NCI-H146 treated with DMSO at 0.1 percent for 48 hours (cell line): Measurements from ENCODE around the gene CELSR1.

Experiments used
- DNase-seq: peaks from one replicate; lab custom pipeline; 2025; ENCODE audit not compliant: unreplicated experiment; lab: John Stamatoyannopoulos, UW

CELSR1 gene

GRCh38 chr22:46382524-46382923 lies 154.9 kb downstream of the CELSR1 start:
- DNase-seq = no peak

DNA sequence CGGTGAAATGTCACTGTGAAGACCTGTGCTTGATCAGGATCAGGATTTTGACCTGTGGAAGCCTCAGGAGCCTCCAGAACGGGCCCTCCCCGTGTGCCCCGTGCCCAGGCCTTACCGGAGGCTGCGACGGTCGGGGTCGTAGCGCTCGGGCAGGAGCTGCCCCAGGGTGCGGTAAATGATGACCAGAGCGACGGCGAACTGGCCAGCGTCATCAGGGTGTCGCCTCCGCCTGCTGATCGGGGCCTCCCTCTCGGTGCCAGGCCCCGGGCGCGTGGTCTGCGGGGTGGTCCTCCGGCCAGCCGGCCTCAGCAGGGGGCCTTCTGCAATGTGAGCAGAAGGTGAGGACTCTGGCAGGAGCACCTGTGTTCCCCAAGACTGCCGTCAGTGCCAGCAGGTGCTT lies 155.7 kb downstream of the CELSR1 start:
- no peak for DNase-seq

DNA sequence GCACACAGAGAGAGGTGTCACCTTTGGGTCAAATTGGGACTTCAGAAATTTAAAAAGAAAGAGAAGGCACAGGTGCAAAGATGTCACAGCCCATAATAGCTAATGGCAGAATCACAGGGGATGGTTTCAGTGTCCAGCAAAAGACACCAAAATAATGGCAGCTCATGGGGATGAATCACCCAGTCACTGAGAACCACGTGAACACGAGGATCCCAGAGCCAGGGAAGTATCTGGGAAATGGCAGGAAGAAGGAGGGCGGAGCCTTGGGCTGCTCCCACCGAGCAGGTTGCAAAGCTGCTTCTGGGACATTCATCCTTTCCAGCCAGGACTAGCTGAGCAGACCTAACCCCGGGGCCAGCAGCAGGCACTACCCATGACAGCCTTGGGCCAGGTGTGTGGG lies 156.3 kb downstream of the CELSR1 start:
- DNase-seq = no peak

- no peak for DNase-seq
Measured at GRCh38 chr22:46380581-46380980, 156.8 kb downstream of the CELSR1 start.

DNA sequence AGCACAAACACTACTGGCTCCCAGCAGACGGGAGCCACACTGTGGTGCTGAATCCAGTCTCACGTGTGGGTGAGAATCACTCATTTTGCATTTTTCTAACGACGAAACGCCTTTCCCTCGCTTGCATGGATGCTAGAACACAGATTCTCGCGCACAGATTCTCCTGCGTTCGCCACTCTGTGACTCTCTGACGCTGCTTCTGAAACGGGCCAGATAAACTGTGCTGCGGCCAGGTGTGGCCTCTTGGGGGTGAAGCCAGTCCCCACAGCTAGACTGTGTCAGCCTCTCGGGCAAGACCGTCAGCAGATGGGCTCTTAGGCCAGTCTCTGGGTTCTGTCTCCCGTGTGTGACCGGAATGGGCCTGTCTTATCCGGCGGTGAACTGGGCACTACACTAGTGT lies 157.4 kb downstream of the CELSR1 start:
- no peak for DNase-seq

DNA sequence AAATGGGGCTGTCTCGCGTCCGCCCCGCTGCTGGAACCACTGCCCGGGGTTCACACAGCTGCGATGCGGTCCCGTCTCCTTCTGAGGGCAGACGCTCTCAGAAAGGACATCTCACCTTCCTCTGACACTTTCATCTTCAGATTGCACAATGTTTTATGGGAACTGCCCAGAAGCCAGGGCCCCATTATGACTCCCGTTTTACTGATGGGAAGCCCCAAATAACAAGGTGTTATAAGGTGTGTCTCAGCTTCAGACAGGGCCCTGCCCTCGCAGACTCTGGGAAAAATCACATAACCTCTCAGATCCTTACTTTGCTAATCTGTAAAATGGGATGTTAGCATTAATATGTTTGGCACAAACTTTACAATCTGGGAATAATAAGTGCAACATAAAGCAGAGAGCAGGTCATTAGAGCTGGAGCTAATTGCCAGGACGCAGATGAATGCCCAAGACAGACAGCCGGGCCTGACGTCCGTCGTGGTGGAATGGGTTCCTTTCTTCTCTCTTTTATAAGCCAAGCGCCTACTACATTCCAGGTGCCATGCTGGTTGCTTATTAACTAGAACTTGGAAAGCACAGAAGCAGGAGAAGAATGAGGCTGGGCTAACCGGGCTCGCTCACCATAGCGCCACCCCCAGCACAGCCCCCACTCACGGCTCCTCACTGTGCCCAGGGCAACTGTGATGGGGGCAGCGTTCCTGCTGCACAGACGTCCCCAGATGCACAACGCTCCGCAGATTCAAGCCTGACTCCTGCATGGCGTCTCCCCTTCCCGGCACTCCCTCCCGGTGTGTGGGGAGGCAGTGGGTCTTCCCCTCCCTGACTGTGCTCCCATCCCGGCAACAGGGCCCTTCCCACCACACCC lies 158.1 kb downstream of the CELSR1 start:
- DNase-seq = no peak

GRCh38 chr22:46378426-46379065 lies 158.9 kb downstream of the CELSR1 start:
- no peak for DNase-seq

- DNase-seq = no peak
Measured at GRCh38 chr22:46377525-46378425, 159.6 kb downstream of the CELSR1 start.

DNA sequence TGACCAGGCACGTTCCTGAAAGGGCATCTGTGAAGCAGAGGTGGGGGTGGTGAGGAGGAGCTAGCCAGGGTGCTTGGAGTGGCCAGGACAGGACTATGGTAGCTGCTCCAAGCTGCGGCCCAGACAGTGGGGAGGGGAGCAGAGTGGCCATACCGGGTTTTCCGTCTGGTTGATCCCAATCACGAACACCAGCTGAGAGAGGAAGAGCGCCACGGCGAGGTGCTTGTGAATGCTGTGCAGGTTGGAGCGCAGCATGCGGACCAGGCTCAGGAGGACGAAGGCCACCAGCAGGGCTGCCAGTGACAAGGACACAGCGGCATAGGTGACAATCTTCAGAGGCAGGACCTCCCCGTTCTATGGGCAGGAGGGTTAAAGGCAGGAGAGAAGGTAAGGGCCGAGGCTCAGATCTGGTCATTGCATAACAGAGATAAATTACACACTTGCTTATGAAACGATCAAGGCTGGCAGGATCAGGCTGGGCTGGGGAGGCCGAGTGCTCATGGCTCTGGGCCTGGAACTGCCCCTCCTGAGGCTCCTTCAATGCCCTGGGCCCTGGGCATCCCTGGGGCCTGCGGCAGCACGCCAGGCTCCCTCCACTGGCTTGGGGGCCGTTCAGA lies 160.4 kb downstream of the CELSR1 start:
- DNase-seq = no peak

DNA sequence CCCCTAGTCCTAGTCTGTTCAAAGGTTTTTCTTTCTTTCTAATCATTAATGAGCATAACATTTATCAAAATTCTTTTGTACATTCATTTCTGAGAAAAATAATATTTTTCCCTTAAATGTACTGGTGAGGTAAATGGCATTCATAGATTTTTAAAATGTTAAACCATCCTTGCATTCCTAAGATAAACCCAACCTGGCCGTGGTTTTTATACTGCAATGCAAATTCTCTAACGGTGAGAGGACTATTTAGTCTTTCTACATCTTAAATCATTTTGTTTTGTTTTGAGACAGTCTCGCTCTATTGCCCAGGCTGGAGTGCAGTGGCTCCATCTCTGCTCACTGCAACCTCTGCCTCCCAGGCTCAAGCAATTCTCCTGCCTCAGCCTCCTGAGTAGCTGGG lies 161.3 kb downstream of the CELSR1 start:
- DNase-seq = no peak

DNA sequence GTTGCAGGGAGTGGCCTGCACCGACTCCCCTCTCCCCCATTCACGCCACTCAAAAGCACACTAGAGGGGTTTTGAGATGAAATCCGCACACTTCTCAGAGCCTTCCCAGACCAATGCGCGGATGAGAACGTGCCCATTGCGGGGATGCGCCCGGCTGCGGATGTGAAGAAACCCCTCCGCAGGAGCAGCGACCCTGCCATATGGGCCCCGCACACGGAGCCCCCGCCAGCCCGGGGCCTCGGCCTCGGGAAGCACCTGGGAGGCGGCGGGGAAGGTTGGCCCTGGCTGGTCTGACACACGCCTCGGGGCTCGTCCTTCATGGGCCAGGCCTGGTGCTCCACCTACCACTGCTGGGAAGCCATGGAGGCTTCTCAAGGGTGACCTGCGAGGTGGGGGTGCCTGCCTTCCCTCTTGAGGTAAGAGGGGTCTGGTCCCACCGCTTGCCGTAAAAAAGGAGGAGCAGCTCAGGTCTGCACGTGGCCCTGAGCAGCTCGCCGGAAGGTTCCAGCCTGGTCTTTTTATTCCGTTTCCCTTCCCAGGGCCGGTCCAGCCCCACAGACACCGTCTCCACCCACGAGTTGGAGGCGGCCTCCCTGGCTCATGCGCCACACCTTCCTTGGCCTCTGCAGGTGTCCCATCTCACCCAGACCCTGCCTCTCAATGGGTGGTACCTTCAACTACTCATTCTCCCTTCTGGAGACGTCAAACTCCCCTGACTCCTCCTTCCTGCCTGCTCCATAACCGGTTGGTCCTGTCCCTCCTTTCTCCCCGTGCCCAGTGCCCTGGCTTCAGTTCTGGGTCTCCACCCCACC lies 162.6 kb downstream of the CELSR1 start:
- no peak for DNase-seq

- no peak for DNase-seq
Measured at GRCh38 chr22:46373921-46374662, 163.3 kb downstream of the CELSR1 start.

GRCh38 chr22:46373159-46373558 lies 164.3 kb downstream of the CELSR1 start:
- DNase-seq = no peak

DNA sequence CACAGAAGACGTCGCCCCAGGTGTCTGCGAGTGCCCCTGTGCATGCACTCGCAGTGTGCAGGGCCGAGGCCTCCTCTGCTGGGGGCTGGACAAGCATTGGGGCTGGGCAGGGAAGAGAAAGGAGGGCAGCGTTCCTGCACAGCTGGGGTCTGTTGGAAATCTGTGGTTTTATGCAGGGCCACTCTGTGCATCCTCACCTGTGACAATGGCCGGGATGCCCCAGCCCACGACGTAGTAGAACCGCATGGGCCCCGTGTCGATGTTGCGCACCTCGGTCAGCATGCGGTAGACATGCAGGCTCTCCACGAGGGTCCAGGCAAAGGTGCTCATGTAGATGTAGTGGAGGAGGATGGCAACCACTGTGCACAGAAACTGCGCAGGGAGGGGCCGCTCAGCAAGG lies 164.7 kb downstream of the CELSR1 start:
- no peak for DNase-seq

- DNase-seq = no peak
Measured at GRCh38 chr22:46371623-46372226, 165.7 kb downstream of the CELSR1 start.

DNA sequence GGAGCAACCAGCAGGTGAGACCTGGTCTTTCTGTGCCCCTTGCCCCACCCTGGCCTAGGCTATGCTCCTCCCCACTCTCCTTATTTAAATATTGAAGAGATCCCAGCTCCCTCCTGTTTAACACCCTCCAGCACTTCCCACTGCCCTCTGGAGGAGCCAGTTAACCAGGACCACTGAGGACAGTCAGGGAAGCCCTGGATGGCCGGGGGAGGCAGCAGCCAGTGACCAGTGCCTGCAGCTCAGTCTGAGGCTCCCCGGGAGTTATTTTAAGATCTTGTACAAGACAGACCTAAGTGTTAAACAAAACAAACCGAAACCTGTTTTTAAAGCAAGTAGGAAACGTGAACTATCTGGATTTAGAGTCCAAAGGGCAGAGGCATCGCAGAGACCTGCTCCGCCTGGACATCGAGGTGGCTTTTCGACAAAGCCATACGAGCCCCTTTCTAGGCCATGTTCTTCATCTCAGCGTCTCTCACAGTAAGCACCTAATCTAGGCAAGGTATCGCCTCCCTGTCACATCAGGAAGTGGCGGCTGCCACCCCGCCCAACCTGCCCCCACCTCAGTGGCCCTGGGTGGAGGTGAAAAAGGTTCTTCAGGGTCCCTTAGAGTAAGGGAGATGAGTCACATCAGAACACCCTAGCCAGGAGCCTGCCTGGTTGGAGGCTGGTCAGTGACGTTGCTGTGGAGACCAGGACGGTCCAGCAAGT lies 166.7 kb downstream of the CELSR1 start:
- DNase-seq = no peak

- no peak for DNase-seq
Measured at GRCh38 chr22:46369716-46370583, 167.5 kb downstream of the CELSR1 start.
